ENCODE measurements around the gene DOK5. TPM values are rescaled to one million over a fixed set of nuclear protein-coding genes. Genes with fewer than 3 reads are reported as not detected.

DOK5 gene
- polyA plus RNA-seq, 1 of the 3 experiments (the other 2 are of a cell fraction): 12.4 TPM

- TF ChIP-seq TAF1 (IDR thresholded peaks at IDR 0.05; ENCODE audit: borderline replicate concordance, low read depth, low read length) (no peak), CTCF (IDR thresholded peaks at IDR 0.05) (no peak), SIN3A (IDR thresholded peaks at IDR 0.05; ENCODE audit: borderline replicate concordance, low read depth, low read length) (no peak), FOXM1 (IDR thresholded peaks at IDR 0.05; ENCODE audit: low read depth) (no peak), MEF2A (IDR thresholded peaks at IDR 0.05; ENCODE audit: borderline replicate concordance, low read depth) (no peak), USF2 (IDR thresholded peaks at IDR 0.05; ENCODE audit: borderline replicate concordance, low read depth, low read length) (no peak), EZH2phosphoT487 (IDR thresholded peaks at IDR 0.05; ENCODE audit: borderline replicate concordance, low read depth) (no peak), YY1 (IDR thresholded peaks at IDR 0.05; ENCODE audit: low read depth) (no peak), FOSL2 (IDR thresholded peaks at IDR 0.05; ENCODE audit: borderline replicate concordance, low read depth) (no peak), IRF3 (IDR thresholded peaks at IDR 0.05; ENCODE audit: low read depth, low read length) (no peak), PBX3 (IDR thresholded peaks at IDR 0.05) (no peak), POLR2AphosphoS5 (IDR thresholded peaks at IDR 0.05; ENCODE audit: low read depth, low read length) (no peak), EP300 (IDR thresholded peaks at IDR 0.05; ENCODE audit: borderline replicate concordance in 1 of 2, low read depth in 1 of 2, low read length in 1 of 2) (no peak), MXI1 (IDR thresholded peaks at IDR 0.05; ENCODE audit: low read depth, low read length) (no peak), GATA2 (CRISPR knock-in tag; IDR thresholded peaks at IDR 0.05) (no peak), ZBTB33 (IDR thresholded peaks at IDR 0.05; ENCODE audit: borderline replicate concordance, low read depth) (no peak), JUND (IDR thresholded peaks at IDR 0.05) (no peak), TEAD4 (IDR thresholded peaks at IDR 0.05; ENCODE audit: borderline replicate concordance, insufficient read depth) (no peak)
- H3F3A ChIP-seq (replicated peaks; ENCODE audit: insufficient read depth): peaks cover 24% of the 10 kb centered on the region
- H3K9me2 ChIP-seq: no peaks in the 10 kb centered on the region
- H2AFZ ChIP-seq (ENCODE audit: low read depth): no peak overlapping the region
- ChIA-PET POLR2A (no interaction called here), CTCF (no interaction called here)
- no peaks in the 10 kb centered on the region for H3K4me1 ChIP-seq (ENCODE audit: control insufficient read depth in 1 of 2, insufficient read depth in 2 of 2, low read depth in 1 of 2, low read length in 1 of 2)
- H3K4me2 ChIP-seq: no peak overlapping the region
- no peaks in the 10 kb centered on the region for H3K9me3 ChIP-seq
- H3K27ac ChIP-seq (ENCODE audit: low read depth in 2 of 2, low read length in 1 of 2): no peak overlapping the region
- no peaks in the 10 kb centered on the region for H3K36me3 ChIP-seq (replicated peaks in 1 of 2; ENCODE audit: control insufficient read depth in 1 of 2, insufficient read depth in 2 of 2, low read length in 1 of 2)
- no peaks in the 10 kb centered on the region for H3K79me2 ChIP-seq (ENCODE audit: insufficient read depth)
- DNase-seq: no peak
- H3K9ac ChIP-seq: no peak overlapping the region
- 7% methylated on average over 3 of the region's 3 CpGs for WGBS (ENCODE audit: low lambda C conversion rate)
- no peaks in the 10 kb centered on the region for H3K27me3 ChIP-seq (ENCODE audit: insufficient read depth)
- H3K4me3 ChIP-seq (ENCODE audit: low read depth in 2 of 2, low read length in 1 of 2): no peak overlapping the region
- H4K20me1 ChIP-seq (ENCODE audit: insufficient read depth): no peaks in the 10 kb centered on the region
Measured at GRCh38 chr20:54555150-54555549, 79.8 kb downstream of the DOK5 start.
